ENCODE measurements around the gene PDPR.
"Not testable (repeated sequence)": the region's sequence is repeated elsewhere in the genome, so short reads cannot be mapped to it uniquely, and the experiment has no call there.

GRCh38 chr16:70198666-70199065 lies 84.5 kb downstream of the PDPR start:
- TF ChIP-seq CTCF (IDR thresholded peaks at IDR 0.05; ENCODE audit: extremely low read depth in 1 of 2, insufficient read depth in 1 of 2, low read depth in 1 of 2, low read length in 2 of 2); POLR2AphosphoS5 (IDR thresholded peaks at IDR 0.05; ENCODE audit: insufficient read depth, low read depth, low read length); POLR2A (IDR thresholded peaks at IDR 0.05; ENCODE audit: low read depth, low read length); EZH2 (IDR thresholded peaks at IDR 0.05; ENCODE audit: borderline replicate concordance, low read depth, low read length, severe bottlenecking); FOS (IDR thresholded peaks at IDR 0.05; ENCODE audit: borderline replicate concordance, insufficient read depth, low read length); JUN (IDR thresholded peaks at IDR 0.05; ENCODE audit: borderline replicate concordance, insufficient read depth, insufficient read length, low read depth); GATA2 (IDR thresholded peaks at IDR 0.05; ENCODE audit: insufficient read depth, insufficient read length, low read depth, low read length); MYC (IDR thresholded peaks at IDR 0.05; ENCODE audit: low read depth, low read length): not testable (repeated sequence)
- TF ChIP-seq, protein P1, sequence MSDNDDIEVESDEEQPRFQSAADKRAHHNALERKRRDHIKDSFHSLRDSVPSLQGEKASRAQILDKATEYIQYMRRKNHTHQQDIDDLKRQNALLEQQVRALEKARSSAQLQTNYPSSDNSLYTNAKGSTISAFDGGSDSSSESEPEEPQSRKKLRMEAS (IDR thresholded peaks at IDR 0.05; ENCODE audit: insufficient read depth, insufficient read length): not testable (repeated sequence)
